B cell (primary cell): ENCODE data around the gene TTC23. TPM values are rescaled to one million over a fixed set of nuclear protein-coding genes. Genes with fewer than 3 reads are reported as not detected.

ENCODE experiments used
- ATAC-seq: fragments of 200-7000 bp; cut with Tn5 transposase; one replicate; pipeline ENCODE4 v1.10.0; 2021; ENCODE audit warnings: low read depth, mild to moderate bottlenecking, moderate number of reproducible peaks, moderate library complexity
- CTCF ChIA-PET: fragments of 350-600 bp; sonication (Branson Sonifier 250); formaldehyde crosslinking; loops from one replicate; lab custom pipeline; 2021; ENCODE audit warnings: antibody characterized with exemption, inconsistent platforms; lab: Charles Lee
- POLR2A ChIA-PET: fragments of 350-600 bp; sonication (Branson Sonifier 250); formaldehyde crosslinking; loops from one replicate; lab custom pipeline; 2021; ENCODE audit warnings: antibody characterized with exemption; lab: Charles Lee
- DNase-seq: peaks from one replicate; pipeline ENCODE4 v3.0.0; 2013
- H2AFZ ChIP-seq: 2 replicates; pipeline ENCODE4 v1.6.1; 2012; ENCODE audit warnings: mild to moderate bottlenecking, low read depth, low read length; ENCODE audit not compliant: insufficient read depth, poor library complexity, severe bottlenecking
- H3K27ac ChIP-seq, 2 donors: 1 replicate in 1 of 2; 2 replicates in 1 of 2; pipeline ENCODE4 v1.5.1; 2012 to 2013; ENCODE audit warnings: low read length in 2 of 2, mild to moderate bottlenecking in 2 of 2, moderate library complexity in 1 of 2
- H3K27me3 ChIP-seq, 4 experiments: fragments of 200-600 bp in 1 of 4; sonication (generic) in 1 of 4; replicated peaks in 1 of 4; 1 replicate in 2 of 4; 2 replicates in 2 of 4; pipeline versions ENCODE4 v1.6.1 to v1.7.0; 2013 to 2016; ENCODE audit warnings: low read length in 3 of 4, mild to moderate bottlenecking in 2 of 4, mixed read lengths in 1 of 4, moderate library complexity in 1 of 4; ENCODE audit not compliant: insufficient read depth in 4 of 4, control insufficient read depth in 3 of 4; ENCODE audit errors: control extremely low read depth in 1 of 4
- H3K36me3 ChIP-seq, 2 experiments: replicated peaks in 1 of 2; 1 replicate in 1 of 2; 2 replicates in 1 of 2; pipeline versions ENCODE4 v1.6.1 to v1.7.1; 2013; ENCODE audit warnings: low read length in 1 of 2; ENCODE audit not compliant: insufficient read depth in 2 of 2, control insufficient read depth in 1 of 2; ENCODE audit errors: control extremely low read depth in 1 of 2, extremely low read depth in 1 of 2
- H3K4me1 ChIP-seq, 2 donors: fragments of 200-600 bp in 1 of 2; sonication (generic) in 1 of 2; 1 replicate in 1 of 2; 2 replicates in 1 of 2; pipeline versions ENCODE4 v1.5.1 to v1.6.1; 2013 to 2017; ENCODE audit warnings: low read length in 2 of 2; ENCODE audit not compliant: control insufficient read depth in 2 of 2, insufficient read depth in 2 of 2
- H3K4me2 ChIP-seq: replicated peaks from 2 replicates; pipeline ENCODE3; 2012; ENCODE audit warnings: mild to moderate bottlenecking, low read depth, low read length; ENCODE audit not compliant: poor library complexity, severe bottlenecking
- H3K4me3 ChIP-seq, 5 experiments: fragments of 200-600 bp in 1 of 5; sonication (generic) in 1 of 5; 1 replicate in 3 of 5; 2 replicates in 2 of 5; pipeline versions ENCODE4 v1.5.1 to v1.7.0; 2011 to 2016; ENCODE audit warnings: low read length in 4 of 5, mild to moderate bottlenecking in 4 of 5, low read depth in 2 of 5, control low read depth in 1 of 5, moderate library complexity in 1 of 5; ENCODE audit not compliant: insufficient read depth in 1 of 5; ENCODE audit errors: control extremely low read depth in 1 of 5, extremely low read depth in 1 of 5
- H3K79me2 ChIP-seq: fragments of 200-600 bp; sonication (generic); one replicate; pipeline ENCODE4 v1.6.0; 2016; ENCODE audit warnings: low read length; ENCODE audit not compliant: control insufficient read depth, insufficient read depth
- H3K9ac ChIP-seq: fragments of 200-600 bp; sonication (generic); 2 replicates; pipeline ENCODE4 v1.6.1; 2017; ENCODE audit warnings: mild to moderate bottlenecking, low read length, moderate library complexity
- H3K9me3 ChIP-seq, 3 donors: one replicate each; pipeline versions ENCODE4 v1.6.1 to v1.7.1; 2013; ENCODE audit warnings: low read length in 2 of 3; ENCODE audit not compliant: control insufficient read depth in 2 of 3, insufficient read depth in 1 of 3; ENCODE audit errors: control extremely low read depth in 1 of 3
- H4K20me1 ChIP-seq: 2 replicates; pipeline ENCODE4 v1.6.0; 2012; ENCODE audit warnings: mild to moderate bottlenecking, low read length; ENCODE audit not compliant: insufficient read depth, control insufficient read depth, poor library complexity, severe bottlenecking
- H3K27ac Mint-ChIP-seq: one replicate; pipeline ENCODE4 v1.8.0; 2021; ENCODE audit warnings: mixed read lengths
- H3K27me3 Mint-ChIP-seq: one replicate; pipeline ENCODE4 v1.8.0; 2021; ENCODE audit warnings: mixed read lengths
- H3K4me1 Mint-ChIP-seq: one replicate; pipeline ENCODE4 v1.8.0; 2021; ENCODE audit warnings: mixed read lengths
- H3K4me3 Mint-ChIP-seq: one replicate; pipeline ENCODE4 v1.8.0; 2021; ENCODE audit warnings: mixed read lengths
- H3K9me3 Mint-ChIP-seq: one replicate; pipeline ENCODE4 v1.8.0; 2022; ENCODE audit warnings: mixed read lengths; ENCODE audit not compliant: insufficient read depth
- EZH2 ChIP-seq: IDR thresholded peaks from 2 replicates; pipeline ENCODE4 v1.6.1; 2012; ENCODE audit warnings: borderline replicate concordance, low read depth, mild to moderate bottlenecking, moderate library complexity, low read length; ENCODE audit not compliant: insufficient read depth, poor library complexity, severe bottlenecking
- WGBS: methylation state at CpG from one replicate; pipeline ENCODE4 v1.1.5; 2013; ENCODE audit warnings: missing lambda C conversion rate; ENCODE audit not compliant: insufficient coverage; 5-methylcytosine and 5-hydroxymethylcytosine counted together
- intact Hi-C: fragments of 100-400 bp; cut with micrococcal nuclease; formaldehyde crosslinking; loops from one replicate; pipeline ENCODE4 v1.10.0; 2022
- polyA plus RNA-seq: library from polyadenylated mRNA; depleted of rRNA; stranded (reverse); fragments of >200 nt; gene quantifications from 2 replicates; pipeline ENCODE4 v1.2.3, GENCODE V29; 2012
- total RNA-seq, 2 donors: library from RNA; stranded (reverse); fragments of 120-200 nt in 1 of 2; gene quantifications; 1 replicate in 1 of 2; 2 replicates in 1 of 2; pipeline versions ENCODE4 v1.2.3 to v1.2.4, GENCODE V29; 2013 to 2022
- TF ChIP-seq, protein P1 (sequence below): fragments of 200-600 bp; IDR thresholded peaks from one replicate; pipeline ENCODE4 v1.8.0; 2022; ENCODE audit warnings: antibody characterized with exemption, mild to moderate bottlenecking

TTC23 gene
- total and polyA plus RNA-seq, 2 donors (not counting 1 experiment from before 2014, with no cell fraction given), result 0.15 to 1.9 TPM

DNA sequence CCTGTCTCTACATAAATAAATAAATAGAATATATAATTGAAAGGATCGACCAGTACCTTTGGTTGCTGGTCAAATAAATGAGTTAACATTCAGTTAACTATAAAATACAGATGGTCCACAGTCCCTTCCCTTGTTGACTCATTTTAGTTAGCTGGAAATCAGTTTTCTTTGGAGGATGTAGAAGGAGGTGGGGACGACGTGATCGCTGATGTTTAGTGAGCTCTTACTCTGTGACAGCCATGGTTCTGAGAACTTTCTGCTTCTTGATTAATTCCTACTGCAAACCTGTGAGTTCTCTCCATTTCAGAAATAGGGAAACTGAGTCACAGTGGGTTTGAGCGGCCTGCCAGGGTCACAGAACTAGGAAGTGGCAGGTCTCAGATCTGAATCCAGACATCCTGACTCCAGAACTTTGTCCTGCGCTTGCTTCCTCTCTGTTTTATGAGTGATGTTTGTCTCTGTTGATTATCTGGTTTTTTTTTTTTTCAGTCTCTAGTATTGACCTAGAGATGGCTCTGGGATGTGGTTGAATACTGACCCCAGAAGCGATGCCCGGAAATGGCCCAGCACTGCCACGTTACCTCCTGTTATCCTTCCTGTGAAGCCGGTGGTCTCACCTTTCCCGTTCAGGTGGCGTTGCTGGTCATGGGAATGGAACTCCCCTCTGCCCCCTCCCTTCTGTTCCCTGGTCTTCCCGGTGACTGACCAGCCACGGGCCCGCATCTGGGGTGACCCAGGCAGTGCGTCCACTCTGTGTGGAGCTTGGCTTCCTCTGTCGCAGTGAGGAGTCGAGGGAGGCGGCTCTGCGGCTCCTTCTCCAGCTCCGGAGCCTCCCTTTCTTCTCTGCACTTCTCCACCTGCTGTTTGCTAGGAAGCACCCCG lies 126.3 kb downstream of the TTC23 start:
- peaks cover 5% of the 10 kb centered on the region for H3K27me3 Mint-ChIP-seq
- DNase-seq (no peak), ATAC-seq (no peak)
- intact Hi-C loops, result no loop called here
- CTCF ChIA-PET, result no interaction called here
- H3K9me3 ChIP-seq, result no peaks in the 10 kb centered on the region
- H3K4me1 Mint-ChIP-seq, result no peaks in the 10 kb centered on the region
- H3K27me3 ChIP-seq, result peaks cover 0 to 3% (median 0%) of the 10 kb centered on the region in 4 experiments
- no peak overlapping the region for H2AFZ ChIP-seq
- no peaks in the 10 kb centered on the region for H3K4me1 ChIP-seq
- no peaks in the 10 kb centered on the region for H3K36me3 ChIP-seq
- TF ChIP-seq, protein P1, sequence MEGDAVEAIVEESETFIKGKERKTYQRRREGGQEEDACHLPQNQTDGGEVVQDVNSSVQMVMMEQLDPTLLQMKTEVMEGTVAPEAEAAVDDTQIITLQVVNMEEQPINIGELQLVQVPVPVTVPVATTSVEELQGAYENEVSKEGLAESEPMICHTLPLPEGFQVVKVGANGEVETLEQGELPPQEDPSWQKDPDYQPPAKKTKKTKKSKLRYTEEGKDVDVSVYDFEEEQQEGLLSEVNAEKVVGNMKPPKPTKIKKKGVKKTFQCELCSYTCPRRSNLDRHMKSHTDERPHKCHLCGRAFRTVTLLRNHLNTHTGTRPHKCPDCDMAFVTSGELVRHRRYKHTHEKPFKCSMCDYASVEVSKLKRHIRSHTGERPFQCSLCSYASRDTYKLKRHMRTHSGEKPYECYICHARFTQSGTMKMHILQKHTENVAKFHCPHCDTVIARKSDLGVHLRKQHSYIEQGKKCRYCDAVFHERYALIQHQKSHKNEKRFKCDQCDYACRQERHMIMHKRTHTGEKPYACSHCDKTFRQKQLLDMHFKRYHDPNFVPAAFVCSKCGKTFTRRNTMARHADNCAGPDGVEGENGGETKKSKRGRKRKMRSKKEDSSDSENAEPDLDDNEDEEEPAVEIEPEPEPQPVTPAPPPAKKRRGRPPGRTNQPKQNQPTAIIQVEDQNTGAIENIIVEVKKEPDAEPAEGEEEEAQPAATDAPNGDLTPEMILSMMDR, result no peak
- TF ChIP-seq EZH2, result no peak
- no peak overlapping the region for H3K27ac ChIP-seq
- POLR2A ChIA-PET, result no interaction called here
- no peaks in the 10 kb centered on the region for H4K20me1 ChIP-seq
- no peaks in the 10 kb centered on the region for H3K9me3 Mint-ChIP-seq
- no peak overlapping the region for H3K27ac Mint-ChIP-seq
- WGBS, result 86% methylated on average over 18 of the region's 22 CpGs
- H3K4me3 ChIP-seq, result no peak overlapping the region
- no peak overlapping the region for H3K4me3 Mint-ChIP-seq
- no peaks in the 10 kb centered on the region for H3K79me2 ChIP-seq
- H3K9ac ChIP-seq, result no peak overlapping the region
- no peak overlapping the region for H3K4me2 ChIP-seq

GRCh38 chr15:99121691-99122410 lies 127.5 kb downstream of the TTC23 start:
- no peak overlapping the region for H3K4me3 Mint-ChIP-seq
- POLR2A ChIA-PET, result no interaction called here
- no peaks in the 10 kb centered on the region for H3K4me1 Mint-ChIP-seq
- H3K9me3 Mint-ChIP-seq, result no peaks in the 10 kb centered on the region
- Histone ChIP-seq H4K20me1 (no peaks in the 10 kb centered on the region), H2AFZ (no peak overlapping the region), H3K4me2 (no peak overlapping the region), H3K4me3 (no peak overlapping the region), H3K36me3 (no peaks in the 10 kb centered on the region), H3K27ac (no peak overlapping the region), H3K4me1 (no peaks in the 10 kb centered on the region), H3K9me3 (no peaks in the 10 kb centered on the region), H3K79me2 (no peaks in the 10 kb centered on the region), H3K27me3 (peaks cover 0 to 3% (median 0%) of the 10 kb centered on the region in 4 experiments), H3K9ac (no peak overlapping the region)
- H3K27me3 Mint-ChIP-seq, result peaks cover 5% of the 10 kb centered on the region
- DNase-seq (no peak), ATAC-seq (no peak)
- intact Hi-C loops, result no loop called here
- H3K27ac Mint-ChIP-seq, result no peak overlapping the region
- CTCF ChIA-PET, result no interaction called here
- TF ChIP-seq, protein P1, result no peak
- TF ChIP-seq EZH2, result no peak
- WGBS, result 95% methylated on average over 5 of the region's 8 CpGs
